ENCODE data around the gene SELENOF.

The SELENOF gene

GRCh38 chr1:86862920-86863319 is 51.0 kb downstream of the SELENOF start:
- Histone ChIP-seq H3K27me3 (ENCODE audit: control insufficient read depth in 2 of 2, insufficient read depth in 2 of 2, low read length in 2 of 2) (no peaks in the 10 kb centered on the region), H3K4me3 (ENCODE audit: low read length in 2 of 2) (no peak overlapping the region), H3K4me1 (ENCODE audit: control insufficient read depth in 2 of 2, insufficient read depth in 2 of 2, low read length in 2 of 2) (no peaks in the 10 kb centered on the region), H3K27ac (ENCODE audit: low read depth in 2 of 2, low read length in 2 of 2) (no peak overlapping the region), H3K9ac (ENCODE audit: low read depth in 1 of 2, low read length in 2 of 2) (no peak overlapping the region), H3K36me3 (ENCODE audit: control insufficient read depth in 2 of 2, insufficient read depth in 2 of 2, low read length in 2 of 2) (peaks cover 3% of the 10 kb centered on the region in 2 donors), H3K9me3 (ENCODE audit: control insufficient read depth in 2 of 2, low read length in 2 of 2) (no peaks in the 10 kb centered on the region)

- Histone ChIP-seq H3K27ac (ENCODE audit: low read depth in 2 of 2, low read length in 2 of 2) (no peak overlapping the region), H3K4me3 (ENCODE audit: low read length in 2 of 2) (no peak overlapping the region), H3K36me3 (ENCODE audit: control insufficient read depth in 2 of 2, insufficient read depth in 2 of 2, low read length in 2 of 2) (peaks cover 2 to 3% of the 10 kb centered on the region in 2 donors), H3K9ac (ENCODE audit: low read depth in 1 of 2, low read length in 2 of 2) (no peak overlapping the region), H3K27me3 (ENCODE audit: control insufficient read depth in 2 of 2, insufficient read depth in 2 of 2, low read length in 2 of 2) (no peaks in the 10 kb centered on the region), H3K4me1 (ENCODE audit: control insufficient read depth in 2 of 2, insufficient read depth in 2 of 2, low read length in 2 of 2) (no peaks in the 10 kb centered on the region), H3K9me3 (ENCODE audit: control insufficient read depth in 2 of 2, low read length in 2 of 2) (no peaks in the 10 kb centered on the region)
These were observed 52.5 kb downstream of the SELENOF start for GRCh38 chr1:86861424-86861823.

DNA sequence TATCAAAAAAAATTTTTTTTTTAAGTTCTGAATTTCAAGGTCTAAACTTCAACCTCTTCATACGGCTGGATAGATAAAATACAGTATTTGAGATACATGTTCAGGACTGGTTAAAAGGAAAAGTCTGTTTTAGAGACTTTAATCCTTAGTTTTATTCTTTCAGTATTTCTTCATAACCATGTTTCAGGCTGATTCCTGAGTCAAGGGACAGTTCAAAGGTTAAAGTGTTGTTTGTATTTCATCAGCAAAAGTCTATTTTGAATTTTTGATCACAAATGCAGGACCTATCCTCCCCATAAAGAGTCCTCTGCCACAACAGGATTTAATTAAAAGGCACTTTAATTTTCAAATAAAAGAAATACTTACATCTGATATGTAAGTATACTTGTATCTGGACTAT is 53.5 kb downstream of the SELENOF start:
- Histone ChIP-seq H3K27ac (ENCODE audit: low read depth in 2 of 2, low read length in 2 of 2) (no peak overlapping the region), H3K27me3 (ENCODE audit: control insufficient read depth in 2 of 2, insufficient read depth in 2 of 2, low read length in 2 of 2) (no peaks in the 10 kb centered on the region), H3K36me3 (ENCODE audit: control insufficient read depth in 2 of 2, insufficient read depth in 2 of 2, low read length in 2 of 2) (peaks cover 0 to 3% of the 10 kb centered on the region in 2 donors), H3K9ac (ENCODE audit: low read depth in 1 of 2, low read length in 2 of 2) (no peak overlapping the region), H3K4me1 (ENCODE audit: control insufficient read depth in 2 of 2, insufficient read depth in 2 of 2, low read length in 2 of 2) (no peaks in the 10 kb centered on the region), H3K9me3 (ENCODE audit: control insufficient read depth in 2 of 2, low read length in 2 of 2) (no peaks in the 10 kb centered on the region), H3K4me3 (ENCODE audit: low read length in 2 of 2) (no peak overlapping the region)

GRCh38 chr1:86860020-86860419 is 53.9 kb downstream of the SELENOF start:
- H3K4me3 ChIP-seq (ENCODE audit: low read length in 2 of 2): no peak overlapping the region
- no peak overlapping the region for H3K27ac ChIP-seq (ENCODE audit: low read depth in 2 of 2, low read length in 2 of 2)
- no peaks in the 10 kb centered on the region for H3K9me3 ChIP-seq (ENCODE audit: control insufficient read depth in 2 of 2, low read length in 2 of 2)
- no peak overlapping the region for H3K9ac ChIP-seq (ENCODE audit: low read depth in 1 of 2, low read length in 2 of 2)
- H3K36me3 ChIP-seq (ENCODE audit: control insufficient read depth in 2 of 2, insufficient read depth in 2 of 2, low read length in 2 of 2): peaks cover 0 to 3% of the 10 kb centered on the region in 2 donors
- no peaks in the 10 kb centered on the region for H3K4me1 ChIP-seq (ENCODE audit: control insufficient read depth in 2 of 2, insufficient read depth in 2 of 2, low read length in 2 of 2)
- H3K27me3 ChIP-seq (ENCODE audit: control insufficient read depth in 2 of 2, insufficient read depth in 2 of 2, low read length in 2 of 2): no peaks in the 10 kb centered on the region

DNA sequence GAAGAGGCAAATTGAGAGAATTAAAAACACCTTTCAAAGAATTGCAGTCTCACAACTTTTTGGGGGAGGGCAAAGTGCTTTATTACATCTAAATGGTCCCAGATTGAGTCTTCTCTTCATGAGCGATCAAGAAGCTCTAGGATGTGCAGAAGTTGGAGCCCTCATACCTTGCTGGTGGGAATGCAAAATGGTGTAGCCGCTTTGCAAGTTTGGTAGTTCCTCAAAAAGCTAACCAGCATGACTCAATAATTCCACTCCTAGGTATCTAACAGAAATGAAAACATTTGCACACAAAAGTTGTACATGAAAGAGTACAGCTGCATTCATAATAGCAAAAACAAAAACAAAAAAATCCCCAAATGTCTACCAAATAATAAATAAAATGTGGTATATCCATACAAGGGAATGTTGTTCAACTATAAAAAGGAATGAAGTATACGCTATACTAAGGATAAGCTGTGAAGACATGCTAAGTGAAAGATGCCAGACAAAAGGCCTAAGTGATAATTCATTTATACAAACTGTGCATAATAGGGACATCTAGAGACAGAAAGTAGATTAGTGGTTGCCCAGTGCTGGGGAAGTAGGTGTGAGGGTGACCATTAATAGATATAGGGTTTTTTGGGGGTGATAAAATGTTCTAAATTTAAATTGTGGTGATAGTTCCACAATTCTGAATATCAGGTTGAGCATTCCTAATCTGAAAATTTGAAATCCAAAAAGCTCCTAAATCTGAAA is 55.2 kb downstream of the SELENOF start:
- Histone ChIP-seq H3K9ac (ENCODE audit: low read depth in 1 of 2, low read length in 2 of 2) (no peak overlapping the region), H3K4me1 (ENCODE audit: control insufficient read depth in 2 of 2, insufficient read depth in 2 of 2, low read length in 2 of 2) (no peaks in the 10 kb centered on the region), H3K27ac (ENCODE audit: low read depth in 2 of 2, low read length in 2 of 2) (no peak overlapping the region), H3K36me3 (ENCODE audit: control insufficient read depth in 2 of 2, insufficient read depth in 2 of 2, low read length in 2 of 2) (peaks cover 0 to 3% of the 10 kb centered on the region in 2 donors), H3K27me3 (ENCODE audit: control insufficient read depth in 2 of 2, insufficient read depth in 2 of 2, low read length in 2 of 2) (no peaks in the 10 kb centered on the region), H3K4me3 (ENCODE audit: low read length in 2 of 2) (no peak overlapping the region), H3K9me3 (ENCODE audit: control insufficient read depth in 2 of 2, low read length in 2 of 2) (no peaks in the 10 kb centered on the region)

DNA sequence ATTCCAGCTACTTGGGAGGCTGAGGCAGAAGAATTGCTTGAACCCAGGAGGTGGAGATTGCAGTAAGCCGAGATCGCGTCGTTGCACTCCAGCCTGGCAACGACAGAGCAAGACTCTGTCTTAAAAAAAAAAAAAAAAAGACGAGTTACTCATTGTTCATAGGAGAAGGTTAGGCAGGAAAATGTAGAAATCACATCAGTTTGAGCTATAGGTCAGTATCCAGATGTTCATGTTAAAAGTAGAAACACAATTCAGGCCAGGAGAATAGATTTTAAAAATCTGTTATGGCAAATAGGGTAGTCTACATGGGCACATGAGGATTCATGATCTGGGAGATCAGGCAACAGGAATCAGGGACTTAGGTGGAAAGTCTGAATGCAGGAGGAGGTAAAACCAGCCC is 57.7 kb downstream of the SELENOF start:
- Histone ChIP-seq H3K4me3 (ENCODE audit: low read length in 2 of 2) (no peak overlapping the region), H3K36me3 (ENCODE audit: control insufficient read depth in 2 of 2, insufficient read depth in 2 of 2, low read length in 2 of 2) (no peaks in the 10 kb centered on the region), H3K27me3 (ENCODE audit: control insufficient read depth in 2 of 2, insufficient read depth in 2 of 2, low read length in 2 of 2) (no peaks in the 10 kb centered on the region), H3K4me1 (ENCODE audit: control insufficient read depth in 2 of 2, insufficient read depth in 2 of 2, low read length in 2 of 2) (no peaks in the 10 kb centered on the region), H3K9me3 (ENCODE audit: control insufficient read depth in 2 of 2, low read length in 2 of 2) (no peaks in the 10 kb centered on the region), H3K9ac (ENCODE audit: low read depth in 1 of 2, low read length in 2 of 2) (no peak overlapping the region), H3K27ac (ENCODE audit: low read depth in 2 of 2, low read length in 2 of 2) (no peak overlapping the region)

DNA sequence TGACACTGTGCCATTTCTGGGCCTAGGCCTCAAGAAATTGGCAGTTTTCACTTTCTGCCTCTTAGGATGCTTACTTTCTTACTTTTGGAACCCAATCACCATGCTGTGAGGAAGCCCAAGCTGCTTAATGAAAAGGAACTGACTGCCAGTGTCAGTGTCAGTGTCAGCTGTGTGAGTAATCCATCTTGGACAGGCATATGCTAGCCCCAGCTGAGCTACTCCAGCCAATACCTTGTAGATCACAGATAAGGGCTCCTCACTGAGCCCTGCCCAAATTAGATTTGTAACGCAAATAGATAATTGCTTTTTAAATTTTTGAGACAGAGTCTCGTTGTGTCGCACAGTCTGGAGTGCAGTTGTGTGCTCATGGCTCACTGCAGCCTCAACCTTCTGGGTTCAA is 59.6 kb downstream of the SELENOF start:
- Histone ChIP-seq H3K4me3 (ENCODE audit: low read length in 2 of 2) (no peak overlapping the region), H3K9me3 (ENCODE audit: control insufficient read depth in 2 of 2, low read length in 2 of 2) (no peaks in the 10 kb centered on the region), H3K9ac (ENCODE audit: low read depth in 1 of 2, low read length in 2 of 2) (no peak overlapping the region), H3K27ac (ENCODE audit: low read depth in 2 of 2, low read length in 2 of 2) (no peak overlapping the region), H3K36me3 (ENCODE audit: control insufficient read depth in 2 of 2, insufficient read depth in 2 of 2, low read length in 2 of 2) (no peaks in the 10 kb centered on the region), H3K4me1 (ENCODE audit: control insufficient read depth in 2 of 2, insufficient read depth in 2 of 2, low read length in 2 of 2) (no peaks in the 10 kb centered on the region), H3K27me3 (ENCODE audit: control insufficient read depth in 2 of 2, insufficient read depth in 2 of 2, low read length in 2 of 2) (no peaks in the 10 kb centered on the region)

- Histone ChIP-seq H3K4me3 (ENCODE audit: low read length in 2 of 2) (no peak overlapping the region), H3K9ac (ENCODE audit: low read depth in 1 of 2, low read length in 2 of 2) (no peak overlapping the region), H3K4me1 (ENCODE audit: control insufficient read depth in 2 of 2, insufficient read depth in 2 of 2, low read length in 2 of 2) (no peaks in the 10 kb centered on the region), H3K27me3 (ENCODE audit: control insufficient read depth in 2 of 2, insufficient read depth in 2 of 2, low read length in 2 of 2) (no peaks in the 10 kb centered on the region), H3K27ac (ENCODE audit: low read depth in 2 of 2, low read length in 2 of 2) (no peak overlapping the region), H3K9me3 (ENCODE audit: control insufficient read depth in 2 of 2, low read length in 2 of 2) (no peaks in the 10 kb centered on the region), H3K36me3 (ENCODE audit: control insufficient read depth in 2 of 2, insufficient read depth in 2 of 2, low read length in 2 of 2) (no peaks in the 10 kb centered on the region)
These were observed 61.0 kb downstream of the SELENOF start for GRCh38 chr1:86852782-86853408.

- Histone ChIP-seq H3K9ac (ENCODE audit: low read depth in 1 of 2, low read length in 2 of 2) (no peak overlapping the region), H3K4me3 (ENCODE audit: low read length in 2 of 2) (no peak overlapping the region), H3K36me3 (ENCODE audit: control insufficient read depth in 2 of 2, insufficient read depth in 2 of 2, low read length in 2 of 2) (no peaks in the 10 kb centered on the region), H3K4me1 (ENCODE audit: control insufficient read depth in 2 of 2, insufficient read depth in 2 of 2, low read length in 2 of 2) (no peaks in the 10 kb centered on the region), H3K27me3 (ENCODE audit: control insufficient read depth in 2 of 2, insufficient read depth in 2 of 2, low read length in 2 of 2) (no peaks in the 10 kb centered on the region), H3K9me3 (ENCODE audit: control insufficient read depth in 2 of 2, low read length in 2 of 2) (no peaks in the 10 kb centered on the region), H3K27ac (ENCODE audit: low read depth in 2 of 2, low read length in 2 of 2) (no peak overlapping the region)
These were observed 61.6 kb downstream of the SELENOF start for GRCh38 chr1:86852289-86852688.

DNA sequence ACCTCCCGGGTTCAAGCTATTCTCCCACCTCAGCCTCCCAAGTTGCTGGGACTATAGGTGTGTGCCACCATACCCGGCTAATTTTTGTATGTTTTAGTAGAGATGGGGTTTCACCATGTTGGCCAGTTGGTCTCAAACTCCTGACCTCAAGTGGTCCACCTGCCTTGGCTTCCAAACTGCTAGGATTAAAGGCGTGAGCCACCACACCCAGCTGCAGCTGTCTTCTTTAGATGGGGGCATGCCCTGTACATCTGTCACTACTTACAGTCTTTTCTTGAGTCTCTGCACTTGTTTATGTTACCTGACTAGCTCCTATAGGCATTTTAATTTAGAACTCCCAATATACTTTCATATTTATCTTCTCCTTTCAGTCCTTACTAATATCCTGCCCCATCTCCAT is 64.2 kb downstream of the SELENOF start:
- H3K27ac ChIP-seq (ENCODE audit: low read depth in 2 of 2, low read length in 2 of 2): no peak overlapping the region
- H3K4me1 ChIP-seq (ENCODE audit: control insufficient read depth in 2 of 2, insufficient read depth in 2 of 2, low read length in 2 of 2): no peaks in the 10 kb centered on the region
- no peaks in the 10 kb centered on the region for H3K9me3 ChIP-seq (ENCODE audit: control insufficient read depth in 2 of 2, low read length in 2 of 2)
- no peak overlapping the region for H3K4me3 ChIP-seq (ENCODE audit: low read length in 2 of 2)
- no peaks in the 10 kb centered on the region for H3K27me3 ChIP-seq (ENCODE audit: control insufficient read depth in 2 of 2, insufficient read depth in 2 of 2, low read length in 2 of 2)
- no peaks in the 10 kb centered on the region for H3K36me3 ChIP-seq (ENCODE audit: control insufficient read depth in 2 of 2, insufficient read depth in 2 of 2, low read length in 2 of 2)
- no peak overlapping the region for H3K9ac ChIP-seq (ENCODE audit: low read depth in 1 of 2, low read length in 2 of 2)
